ENCODE results near the gene TNFRSF6B.

TNFRSF6B gene

DNA sequence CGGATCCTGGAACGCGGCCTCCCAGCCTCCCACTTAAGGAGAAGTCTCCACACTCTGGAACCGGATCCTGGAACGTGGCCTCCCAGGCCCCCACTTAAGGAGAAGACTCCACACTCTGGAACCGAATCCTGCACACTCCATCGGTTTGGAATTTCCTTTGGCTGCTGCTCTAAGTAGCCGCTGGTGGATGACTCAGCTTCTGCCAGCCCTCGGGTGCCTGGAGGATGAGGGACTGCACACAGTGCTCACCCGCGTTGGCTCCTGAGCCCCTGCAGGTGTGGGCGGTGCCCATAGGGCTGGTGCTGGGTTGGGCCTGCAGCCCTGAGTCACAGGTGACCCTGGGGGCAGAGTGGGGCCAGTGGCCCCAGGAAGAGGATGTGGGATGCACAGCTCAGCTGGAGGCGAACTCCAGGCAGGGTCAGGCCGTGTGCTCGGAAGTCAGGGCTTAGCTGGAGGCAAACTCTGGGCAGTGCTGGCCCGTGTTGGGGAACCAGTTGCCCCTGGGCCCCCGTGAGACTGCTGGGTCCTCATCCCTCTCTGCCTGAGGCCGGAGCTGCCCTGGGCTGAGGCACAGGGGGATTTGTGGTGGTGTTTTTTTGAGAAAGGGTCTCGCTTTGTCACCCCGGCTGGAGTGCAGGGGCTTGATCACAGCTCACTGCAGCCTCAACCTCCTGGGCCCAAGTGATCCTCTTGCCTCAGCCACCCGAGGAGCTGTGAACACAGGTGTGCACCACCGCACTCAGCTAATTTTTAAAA lies 13.9 kb upstream of the TNFRSF6B start:
- no peak overlapping the region for H3K4me3 ChIP-seq (ENCODE audit: low read depth, low read length)

DNA sequence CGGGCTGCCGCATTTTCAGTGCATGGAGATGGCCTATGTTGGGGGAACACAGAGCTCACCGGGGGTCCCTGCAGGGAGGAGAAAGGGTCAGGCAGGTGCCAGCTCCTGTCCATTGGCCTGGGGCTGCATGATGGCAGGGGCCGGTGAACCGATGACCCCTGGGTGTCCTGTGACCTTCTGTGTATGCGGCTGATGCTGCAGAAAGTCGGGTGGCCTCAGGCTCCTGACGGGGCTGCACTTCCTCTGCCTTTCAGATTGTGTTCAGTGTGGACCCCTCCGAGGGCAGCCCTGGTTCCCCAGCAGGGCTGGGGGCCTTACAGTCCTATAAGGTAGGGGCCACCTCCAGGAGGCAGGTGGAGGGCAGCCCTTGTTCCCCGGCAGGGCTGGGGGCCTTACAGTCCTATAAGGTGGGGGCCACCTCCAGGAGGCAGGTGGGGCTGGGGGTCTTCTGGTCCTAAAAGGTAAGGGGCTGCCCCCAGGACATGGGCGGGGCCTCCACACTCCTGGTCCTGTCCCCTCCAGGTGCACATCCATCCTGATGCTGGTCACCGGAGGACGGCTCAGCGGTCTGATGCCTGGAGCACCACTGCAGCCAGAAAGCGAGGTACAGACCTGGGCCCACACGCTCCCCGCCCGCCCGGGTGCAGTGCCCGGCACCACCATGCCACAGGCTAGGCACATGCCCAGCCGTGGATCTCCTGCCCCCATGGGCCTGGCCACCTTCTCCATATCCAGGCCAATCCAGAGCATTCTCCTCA lies 11.0 kb upstream of the TNFRSF6B start:
- no peak overlapping the region for H3K4me3 ChIP-seq (ENCODE audit: low read depth, low read length)

DNA sequence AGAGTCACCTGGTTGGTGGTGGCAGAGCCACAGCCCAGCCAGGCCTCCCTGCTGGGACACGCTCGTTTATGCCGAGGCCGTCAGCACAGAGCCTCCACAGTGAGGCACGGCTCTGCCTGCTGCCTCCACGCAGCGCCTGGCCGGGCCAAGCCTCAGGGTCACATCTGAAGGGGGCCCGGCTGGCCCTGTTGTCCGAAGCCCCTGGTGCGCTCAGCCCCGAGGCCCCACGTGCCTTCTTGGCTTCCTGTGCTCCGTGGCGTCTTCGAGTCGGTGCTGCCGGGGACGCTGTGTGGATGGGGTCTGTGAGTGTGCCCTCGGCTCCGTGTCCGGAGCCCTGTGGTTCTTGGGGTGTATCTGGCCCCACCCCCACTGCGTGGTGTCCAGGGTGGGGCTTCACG lies 10.4 kb upstream of the TNFRSF6B start:
- no peak overlapping the region for H3K4me3 ChIP-seq (ENCODE audit: low read depth, low read length)

DNA sequence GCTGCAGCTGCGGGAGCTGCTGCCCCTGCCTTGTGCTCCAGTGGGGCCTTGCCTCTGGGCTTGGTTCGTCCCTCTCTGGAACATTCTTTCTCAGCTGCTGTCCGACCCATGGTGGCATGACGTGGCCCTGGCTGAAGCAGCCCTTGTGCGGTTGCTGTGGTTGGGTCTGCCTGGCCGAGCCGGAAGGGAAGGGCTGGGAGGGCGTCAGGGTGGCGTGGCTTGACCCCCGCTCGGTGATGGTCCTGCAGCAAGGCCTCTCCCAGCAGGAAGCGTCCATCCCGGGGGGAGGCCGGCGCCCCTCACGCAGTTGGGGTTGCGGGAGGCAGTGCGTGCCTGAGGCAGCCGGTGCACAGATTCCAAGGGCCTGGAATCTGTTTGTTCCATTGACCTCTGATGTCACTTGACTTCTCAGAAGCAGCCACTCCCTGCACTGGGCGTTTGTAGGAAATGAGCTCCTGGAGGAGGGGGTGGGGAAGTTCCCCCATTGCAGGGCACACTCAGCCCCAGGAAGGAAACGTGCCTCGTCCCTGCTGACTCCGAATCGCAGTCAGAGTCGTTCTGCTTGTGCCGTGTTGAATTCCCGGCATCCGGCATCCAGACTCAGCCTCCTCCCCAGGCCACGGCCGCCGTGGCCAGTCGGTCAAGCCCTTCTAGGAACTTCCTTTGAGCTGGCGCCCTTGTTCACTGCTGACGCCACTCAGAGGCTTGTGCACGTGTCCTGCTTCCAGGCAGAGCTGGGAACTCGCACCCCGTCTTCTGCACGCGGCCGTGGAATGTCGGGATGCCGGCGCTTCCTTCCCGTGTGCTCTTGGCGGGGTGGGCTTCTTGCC lies 9.7 kb upstream of the TNFRSF6B start:
- no peak overlapping the region for H3K4me3 ChIP-seq (ENCODE audit: low read depth, low read length)

DNA sequence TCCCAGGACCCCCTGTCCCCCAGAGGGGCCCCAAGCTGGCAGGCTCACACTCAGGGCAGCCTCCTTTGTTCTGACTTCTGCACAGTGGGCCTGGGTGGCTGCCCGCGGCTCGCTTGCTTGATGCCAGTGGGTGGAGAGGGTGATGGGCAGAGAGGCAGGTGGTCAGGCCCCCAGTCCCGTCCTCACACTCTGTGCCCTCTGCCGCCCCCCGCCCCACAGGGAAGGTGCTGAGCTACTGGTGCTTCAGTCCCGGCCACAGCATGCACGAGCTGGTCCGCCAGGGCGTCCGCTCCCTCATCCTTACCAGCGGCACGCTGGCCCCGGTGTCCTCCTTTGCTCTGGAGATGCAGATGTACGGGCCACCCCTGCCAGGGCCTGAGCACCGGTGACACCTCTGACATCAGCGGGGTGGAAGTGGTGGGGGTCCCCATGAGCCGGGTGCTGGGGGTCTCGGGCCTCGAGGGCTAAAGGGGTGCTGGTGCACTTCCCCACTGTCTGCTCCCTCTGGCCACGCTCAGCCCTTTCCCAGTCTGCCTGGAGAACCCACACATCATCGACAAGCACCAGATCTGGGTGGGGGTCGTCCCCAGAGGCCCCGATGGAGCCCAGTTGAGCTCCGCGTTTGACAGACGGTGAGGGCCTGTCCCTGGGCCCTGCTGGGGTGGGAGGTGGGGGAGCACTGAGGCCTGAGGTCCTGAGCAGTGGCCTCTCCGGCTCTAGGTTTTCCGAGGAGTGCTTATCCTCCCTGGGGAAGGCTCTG lies 8.9 kb upstream of the TNFRSF6B start:
- no peak overlapping the region for H3K4me3 ChIP-seq (ENCODE audit: low read depth, low read length)

DNA sequence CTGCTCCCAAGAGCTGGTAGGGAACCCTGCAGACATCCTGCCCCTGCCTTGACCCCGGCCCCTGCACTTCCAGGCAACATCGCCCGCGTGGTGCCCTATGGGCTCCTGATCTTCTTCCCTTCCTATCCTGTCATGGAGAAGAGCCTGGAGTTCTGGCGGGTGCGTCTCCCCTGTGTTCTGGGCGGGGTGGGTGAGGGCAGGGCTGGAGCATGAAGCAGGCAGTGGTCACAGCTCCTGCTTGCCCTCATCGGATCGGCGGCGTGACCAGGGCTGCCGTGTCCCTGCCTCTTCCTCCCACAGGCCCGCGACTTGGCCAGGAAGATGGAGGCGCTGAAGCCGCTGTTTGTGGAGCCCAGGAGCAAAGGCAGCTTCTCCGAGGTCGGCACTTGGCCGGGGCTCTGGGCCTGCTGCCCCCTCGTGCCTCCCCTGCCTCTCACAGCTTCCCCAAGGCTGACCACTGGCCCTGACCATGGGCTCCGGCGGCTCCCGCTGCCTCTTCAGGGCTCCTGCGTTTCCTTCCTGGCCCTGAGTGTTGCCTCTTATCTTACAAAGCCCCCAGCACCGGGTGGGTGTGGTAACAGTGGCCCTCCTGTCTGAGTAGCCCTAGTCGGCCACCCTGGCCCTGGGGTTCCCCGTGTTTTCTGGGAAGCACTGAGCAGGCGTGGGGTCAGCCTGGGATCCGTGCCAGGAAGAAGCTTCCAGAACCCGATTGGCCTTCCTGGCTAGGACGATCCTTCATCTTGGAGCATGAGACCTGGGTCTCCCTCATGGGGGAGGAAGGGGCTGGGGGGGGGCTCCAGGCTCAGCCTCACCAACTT lies 8.0 kb upstream of the TNFRSF6B start:
- no peak overlapping the region for H3K4me3 ChIP-seq (ENCODE audit: low read depth, low read length)

DNA sequence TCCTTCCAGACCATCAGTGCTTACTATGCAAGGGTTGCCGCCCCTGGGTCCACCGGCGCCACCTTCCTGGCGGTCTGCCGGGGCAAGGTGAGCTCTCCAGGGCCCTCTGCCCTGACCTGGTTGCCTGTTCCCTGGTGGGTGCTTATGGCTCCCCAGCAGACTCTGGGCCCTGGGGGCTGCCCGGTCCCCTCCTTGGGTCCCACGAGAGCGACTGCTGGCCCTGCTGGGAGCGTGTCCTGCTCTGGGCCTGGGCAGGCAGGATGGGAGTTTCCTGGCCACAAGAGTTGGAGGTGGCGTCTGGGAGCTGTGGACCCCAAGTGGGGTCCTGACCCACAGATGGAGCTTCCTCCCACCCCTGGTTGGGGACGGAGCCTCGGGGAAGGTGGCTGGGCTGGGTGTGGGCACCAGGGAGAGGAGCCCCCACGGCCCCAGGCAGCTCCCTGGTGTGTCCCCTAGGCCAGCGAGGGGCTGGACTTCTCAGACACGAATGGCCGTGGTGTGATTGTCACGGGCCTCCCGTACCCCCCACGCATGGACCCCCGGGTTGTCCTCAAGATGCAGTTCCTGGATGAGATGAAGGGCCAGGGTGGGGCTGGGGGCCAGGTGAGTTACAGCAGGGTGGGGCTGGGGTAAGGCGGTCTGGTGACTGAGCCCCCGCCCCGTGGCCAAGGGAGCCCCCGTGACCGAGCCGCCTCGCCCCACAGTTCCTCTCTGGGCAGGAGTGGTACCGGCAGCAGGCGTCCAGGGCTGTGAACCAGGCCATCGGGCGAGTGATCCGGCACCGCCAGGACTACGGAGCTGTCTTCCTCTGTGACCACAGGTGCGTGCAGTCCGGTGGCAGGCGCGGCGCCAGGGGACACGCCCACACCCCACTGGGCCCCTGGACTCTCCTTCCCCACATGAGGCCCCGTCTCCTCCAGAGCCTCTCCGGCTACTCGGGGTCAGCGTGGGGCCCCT lies 7.1 kb upstream of the TNFRSF6B start:
- no peak overlapping the region for H3K4me3 ChIP-seq (ENCODE audit: low read depth, low read length)

DNA sequence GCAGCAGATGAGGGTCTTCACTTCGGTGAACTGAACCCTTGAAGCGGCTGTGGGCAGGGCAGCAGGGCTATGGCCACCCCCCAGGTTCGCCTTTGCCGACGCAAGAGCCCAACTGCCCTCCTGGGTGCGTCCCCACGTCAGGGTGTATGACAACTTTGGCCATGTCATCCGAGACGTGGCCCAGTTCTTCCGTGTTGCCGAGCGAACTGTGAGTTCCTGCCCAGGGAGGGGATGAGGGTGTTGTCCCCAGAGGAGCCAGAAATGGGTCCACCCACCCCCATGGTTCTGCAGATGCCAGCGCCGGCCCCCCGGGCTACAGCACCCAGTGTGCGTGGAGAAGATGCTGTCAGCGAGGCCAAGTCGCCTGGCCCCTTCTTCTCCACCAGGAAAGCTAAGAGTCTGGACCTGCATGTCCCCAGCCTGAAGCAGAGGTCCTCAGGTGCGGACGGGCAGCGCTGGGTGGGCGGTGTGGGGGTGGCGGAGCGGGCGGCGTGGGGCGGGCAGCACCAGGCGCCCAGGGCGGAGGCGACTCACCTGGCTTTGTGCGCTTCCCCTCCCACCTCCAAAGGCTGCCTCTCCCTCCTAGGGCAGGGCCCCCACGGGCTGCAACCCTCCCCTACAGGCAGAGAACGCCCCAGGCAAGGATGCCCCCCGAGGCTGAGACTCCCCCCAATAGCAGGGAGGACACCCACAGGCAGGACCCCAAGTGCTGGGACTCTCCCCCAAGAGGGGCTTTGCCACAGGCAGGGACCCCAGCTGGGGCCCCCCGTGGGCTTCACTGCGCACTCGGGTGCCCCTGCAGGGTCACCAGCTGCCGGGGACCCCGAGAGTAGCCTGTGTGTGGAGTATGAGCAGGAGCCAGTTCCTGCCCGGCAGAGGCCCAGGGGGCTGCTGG lies 6.2 kb upstream of the TNFRSF6B start:
- no peak overlapping the region for H3K4me3 ChIP-seq (ENCODE audit: low read depth, low read length)

DNA sequence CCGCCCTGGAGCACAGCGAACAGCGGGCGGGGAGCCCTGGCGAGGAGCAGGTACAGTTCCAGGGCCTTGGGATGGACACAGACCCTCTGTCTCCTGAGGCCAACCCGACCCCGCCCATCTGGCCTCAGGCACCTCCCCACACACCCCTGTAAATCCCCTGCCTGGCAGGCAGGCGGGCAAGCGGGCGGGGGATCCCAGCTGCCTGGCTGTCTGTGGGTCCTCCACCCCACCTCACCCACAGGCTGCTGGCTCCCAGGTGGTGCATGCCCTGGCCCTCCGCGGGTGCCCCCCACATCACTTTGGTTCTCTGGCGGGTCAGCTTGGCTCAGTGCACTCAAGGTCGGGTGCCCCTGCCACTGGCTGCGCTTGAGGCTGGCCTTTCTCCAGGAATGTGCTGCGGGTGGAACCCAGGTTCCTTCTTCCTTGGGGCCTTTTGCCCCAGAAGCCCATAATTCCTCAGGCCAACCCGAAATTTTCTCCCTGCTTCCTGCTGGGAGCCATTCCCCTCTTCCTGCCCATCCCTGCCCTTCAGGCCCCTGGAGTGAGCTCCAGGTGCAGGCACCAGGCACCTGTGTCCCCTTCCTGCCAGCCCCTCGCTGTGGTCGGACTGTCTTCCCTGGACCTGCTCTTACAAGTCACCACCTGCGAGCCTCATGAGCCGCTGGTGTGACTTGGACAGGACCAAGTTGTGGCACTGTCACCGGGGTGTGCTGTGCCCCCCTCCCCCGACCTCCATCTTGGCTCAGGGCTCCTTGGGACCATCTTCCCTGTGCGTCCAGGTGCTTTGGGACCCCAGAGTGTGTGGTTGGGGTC lies 5.3 kb upstream of the TNFRSF6B start:
- H3K4me3 ChIP-seq (ENCODE audit: low read depth, low read length), result no peak overlapping the region

DNA sequence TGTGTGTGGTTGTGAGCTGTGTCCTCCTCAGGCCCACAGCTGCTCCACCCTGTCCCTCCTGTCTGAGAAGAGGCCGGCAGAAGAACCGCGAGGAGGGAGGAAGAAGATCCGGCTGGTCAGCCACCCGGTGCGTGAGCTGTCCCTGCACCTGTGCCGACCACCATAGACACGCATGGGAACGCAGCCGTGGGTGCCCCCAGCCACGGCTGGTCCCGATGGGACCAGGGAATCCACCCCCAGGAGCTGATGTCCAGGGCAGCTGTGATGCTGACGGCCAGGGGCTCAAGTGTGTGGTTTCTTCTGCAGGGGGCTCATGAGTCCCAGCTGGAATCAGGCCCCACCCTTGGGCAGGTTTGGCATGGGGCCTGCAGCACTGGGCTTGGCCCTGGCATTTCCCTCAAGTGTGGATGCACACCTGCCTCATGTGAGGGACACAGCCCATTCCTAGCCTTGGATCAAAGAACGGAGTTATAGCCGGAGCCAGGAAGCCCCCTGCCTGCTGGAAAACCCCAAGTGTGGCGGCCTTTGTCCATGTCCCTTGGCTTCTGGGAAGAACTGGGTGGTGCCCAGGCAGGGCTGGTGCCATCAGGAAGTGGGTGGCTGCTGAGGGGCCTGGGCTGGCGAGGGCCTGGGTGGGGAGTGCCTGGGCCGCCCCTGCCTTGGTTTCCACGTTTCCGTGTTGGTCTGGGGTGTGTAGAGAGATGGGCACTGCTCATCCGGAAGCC lies 4.6 kb upstream of the TNFRSF6B start:
- no peak overlapping the region for H3K4me3 ChIP-seq (ENCODE audit: low read depth, low read length)

DNA sequence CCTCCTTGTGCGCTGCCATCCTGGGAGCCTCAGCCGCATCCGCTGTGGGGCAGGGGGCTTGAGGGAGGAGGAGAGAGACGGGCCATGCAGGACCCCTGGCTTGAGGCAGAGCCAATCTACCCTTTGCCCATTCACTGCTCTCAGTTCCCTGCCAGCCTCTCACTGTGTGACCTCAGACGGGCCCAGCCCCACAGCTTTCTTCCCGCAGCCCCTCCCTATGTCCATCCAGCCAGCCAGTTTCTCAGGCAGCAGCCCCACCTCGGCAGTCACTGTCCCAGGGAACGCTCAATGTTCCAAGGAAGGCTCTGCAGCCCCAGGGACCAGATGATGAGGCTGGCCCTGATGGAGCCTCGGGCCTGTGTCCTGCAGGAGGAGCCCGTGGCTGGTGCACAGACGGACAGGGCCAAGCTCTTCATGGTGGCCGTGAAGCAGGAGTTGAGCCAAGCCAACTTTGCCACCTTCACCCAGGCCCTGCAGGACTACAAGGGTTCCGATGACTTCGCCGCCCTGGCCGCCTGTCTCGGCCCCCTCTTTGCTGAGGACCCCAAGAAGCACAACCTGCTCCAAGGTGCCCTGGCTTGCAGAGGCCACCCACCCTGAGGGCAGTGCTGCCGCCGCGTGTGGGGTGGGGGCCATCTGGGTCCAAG lies 3.9 kb upstream of the TNFRSF6B start:
- H3K4me3 ChIP-seq (ENCODE audit: low read depth, low read length), result no peak overlapping the region

DNA sequence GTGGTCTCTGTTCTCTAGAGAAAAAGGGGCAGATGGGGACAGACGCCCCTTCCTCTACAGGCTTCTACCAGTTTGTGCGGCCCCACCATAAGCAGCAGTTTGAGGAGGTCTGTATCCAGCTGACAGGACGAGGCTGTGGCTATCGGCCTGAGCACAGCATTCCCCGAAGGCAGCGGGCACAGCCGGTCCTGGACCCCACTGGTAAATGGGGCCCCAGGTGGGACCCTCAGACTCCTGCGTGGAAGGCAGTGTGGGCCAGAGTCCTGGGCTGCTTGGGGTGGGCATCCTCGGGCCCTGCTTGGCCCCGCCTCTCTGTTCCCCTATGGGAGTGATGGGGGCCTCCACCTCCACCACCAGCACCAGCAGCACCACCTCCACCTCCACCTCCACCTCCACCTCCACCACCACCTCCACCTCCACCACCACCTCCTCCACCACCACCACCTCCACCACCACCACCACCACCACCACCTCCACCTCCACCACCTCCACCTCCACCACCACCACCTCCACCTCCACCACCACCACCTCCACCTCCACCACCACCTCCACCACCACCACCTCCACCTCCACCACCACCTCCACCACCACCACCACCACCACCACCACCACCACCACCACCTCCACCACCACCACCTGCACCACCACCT lies 3.2 kb upstream of the TNFRSF6B start:
- H3K4me3 ChIP-seq (ENCODE audit: low read depth, low read length), result no peak overlapping the region

DNA sequence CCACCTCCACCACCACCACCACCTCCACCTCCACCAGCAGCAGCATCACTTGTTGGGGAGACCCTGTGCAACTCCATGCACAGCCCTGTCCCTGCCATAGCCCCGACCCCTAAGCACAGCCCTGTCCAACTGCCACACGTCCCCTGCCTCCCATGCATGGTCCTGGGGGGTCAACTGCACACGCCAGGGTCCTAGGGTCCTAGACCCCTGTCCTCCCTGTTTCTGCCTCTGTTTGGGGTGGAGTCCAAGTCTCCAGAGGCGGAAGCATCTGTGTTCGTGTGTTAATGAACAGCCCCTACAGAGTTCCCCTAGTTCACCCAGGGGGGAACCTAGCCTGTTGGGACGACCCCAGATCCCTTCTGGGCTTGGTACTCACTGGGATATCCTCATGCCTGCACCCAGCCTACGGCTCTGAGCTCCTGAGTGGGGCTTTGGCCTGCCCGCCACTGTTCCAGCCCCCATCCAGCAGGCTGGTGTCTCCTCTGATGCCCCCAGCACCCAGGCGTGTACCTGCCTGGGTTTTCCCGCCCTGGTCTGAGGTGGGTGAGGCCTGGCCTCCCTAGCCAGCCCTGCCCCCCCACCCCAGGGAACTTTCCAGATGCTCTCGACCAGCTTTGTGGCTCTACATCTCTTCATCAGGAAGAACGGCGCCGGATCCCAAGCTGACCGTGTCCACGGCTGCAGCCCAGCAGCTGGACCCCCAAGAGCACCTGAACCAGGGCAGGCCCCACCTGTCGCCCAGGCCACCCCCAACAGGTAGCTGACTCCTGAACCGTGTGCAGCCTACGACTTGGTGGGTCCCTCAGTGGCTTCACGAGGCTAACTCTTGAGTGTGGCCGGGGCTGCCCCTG lies 2.5 kb upstream of the TNFRSF6B start:
- no peak overlapping the region for H3K4me3 ChIP-seq (ENCODE audit: low read depth, low read length)

DNA sequence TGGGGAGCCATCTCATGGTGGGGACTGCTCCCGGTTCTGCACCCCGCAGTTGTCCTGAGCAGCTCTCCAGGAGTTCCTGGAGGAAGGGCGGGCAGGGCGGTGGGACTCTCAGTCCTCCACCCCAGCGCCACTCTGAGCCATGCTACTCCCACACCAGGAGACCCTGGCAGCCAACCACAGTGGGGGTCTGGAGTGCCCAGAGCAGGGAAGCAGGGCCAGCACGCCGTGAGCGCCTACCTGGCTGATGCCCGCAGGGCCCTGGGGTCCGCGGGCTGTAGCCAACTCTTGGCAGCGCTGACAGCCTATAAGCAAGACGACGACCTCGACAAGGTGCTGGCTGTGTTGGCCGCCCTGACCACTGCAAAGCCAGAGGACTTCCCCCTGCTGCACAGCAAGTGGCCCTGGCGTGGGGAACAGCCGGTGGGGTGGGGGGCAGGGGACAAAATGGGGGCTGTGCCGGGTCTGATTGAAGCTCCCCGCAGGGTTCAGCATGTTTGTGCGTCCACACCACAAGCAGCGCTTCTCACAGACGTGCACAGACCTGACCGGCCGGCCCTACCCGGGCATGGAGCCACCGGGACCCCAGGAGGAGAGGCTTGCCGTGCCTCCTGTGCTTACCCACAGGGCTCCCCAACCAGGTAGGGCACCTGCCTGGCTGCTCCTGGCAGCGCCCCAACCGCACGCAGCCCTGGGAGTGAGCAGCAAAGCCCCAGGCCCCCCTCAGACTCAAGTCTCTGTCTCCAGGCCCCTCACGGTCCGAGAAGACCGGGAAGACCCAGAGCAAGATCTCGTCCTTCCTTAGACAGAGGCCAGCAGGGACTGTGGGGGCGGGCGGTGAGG lies 1.6 kb upstream of the TNFRSF6B start:
- no peak overlapping the region for H3K4me3 ChIP-seq (ENCODE audit: low read depth, low read length)
